Gastrocnemius medialis (tissue), 4 donors: Measurements from ENCODE around the gene ACAN. TPM values are rescaled to one million over a fixed set of nuclear protein-coding genes. Genes with fewer than 3 reads are reported as not detected.

Experiments used
- ATAC-seq, 2 donors: fragments of 150-250 bp; one replicate each; pipeline ENCODE4 v1.9.1; 2016
- DNase-seq, 2 donors: peaks; one replicate each; pipeline ENCODE4 v3.0.0-alpha.2; 2019
- H3K27ac ChIP-seq, 4 donors: fragments of 200-600 bp; sonication (generic); 1 replicate in 1 of 4; 2 replicates in 3 of 4; pipeline ENCODE4 v1.5.1; 2016 to 2018; ENCODE audit warnings: mild to moderate bottlenecking in 2 of 4, moderate library complexity in 1 of 4
- H3K27me3 ChIP-seq, 3 donors: fragments of 200-600 bp; sonication (generic) in 2 of 3; 1 replicate in 1 of 3; 2 replicates in 2 of 3; pipeline versions ENCODE4 v1.5.1 to v1.6.0; 2016 to 2019; ENCODE audit warnings: mild to moderate bottlenecking in 1 of 3, moderate library complexity in 1 of 3
- H3K36me3 ChIP-seq, 2 donors: fragments of 200-600 bp; sonication (generic) in 1 of 2; one replicate each; pipeline ENCODE4 v1.5.1; 2017 to 2018
- H3K4me1 ChIP-seq, 2 donors: fragments of 200-600 bp; sonication (generic) in 1 of 2; one replicate each; pipeline ENCODE4 v1.5.1; 2016 to 2017; ENCODE audit warnings: mild to moderate bottlenecking in 2 of 2
- H3K4me3 ChIP-seq, 4 donors: fragments of 200-600 bp; sonication (generic) in 3 of 4; 1 replicate in 1 of 4; 2 replicates in 3 of 4; pipeline ENCODE4 v1.5.1; 2016 to 2019; ENCODE audit warnings: mild to moderate bottlenecking in 2 of 4
- H3K9me3 ChIP-seq, 3 donors: fragments of 200-600 bp; sonication (generic) in 2 of 3; 1 replicate in 1 of 3; 2 replicates in 2 of 3; pipeline ENCODE4 v1.5.1; 2016 to 2019
- POLR2A ChIP-seq, 2 donors: fragments of 450-650 bp; IDR thresholded peaks; one replicate each; pipeline ENCODE4 v1.6.1; 2017; ENCODE audit warnings: antibody characterized with exemption in 2 of 2, mild to moderate bottlenecking in 2 of 2, moderate library complexity in 2 of 2
- in situ Hi-C, 4 donors: fragments of 200-750 bp; cut with MboI; loops; one replicate each; pipeline versions ENCODE4 v1.15.0 to v1.8.0; 2017; ENCODE audit warnings: low sequenced_read_pairs in 4 of 4
- intact Hi-C: fragments of 100-400 bp; cut with DNase I; formaldehyde crosslinking; loops from one replicate; pipeline ENCODE4 v1.15.1; 2023; ENCODE audit warnings: low total_unique reads
- total RNA-seq, 4 donors: library from RNA; depleted of rRNA; stranded (reverse); fragments of >200 nt; gene quantifications; one replicate each; pipeline versions ENCODE4 v1.1.0 to v1.2.3, GENCODE V29; 2016
- TF ChIP-seq, protein P1 (sequence below), 5 experiments: fragments of 450-650 bp in 3 of 5; fragments of 200-600 bp in 2 of 5; sonication (generic) in 2 of 5; IDR thresholded peaks in 4 of 5; conservative IDR thresholded peaks in 1 of 5; 1 replicate in 4 of 5; 2 replicates in 1 of 5; pipeline ENCODE4 v1.5.1; 2016 to 2019; ENCODE audit warnings: antibody characterized with exemption in 5 of 5, mild to moderate bottlenecking in 3 of 5, moderate library complexity in 3 of 5

ACAN gene
- total RNA-seq, 4 donors from 2014 or later = 0.04 to 1.7 TPM; not detected in 2

DNA sequence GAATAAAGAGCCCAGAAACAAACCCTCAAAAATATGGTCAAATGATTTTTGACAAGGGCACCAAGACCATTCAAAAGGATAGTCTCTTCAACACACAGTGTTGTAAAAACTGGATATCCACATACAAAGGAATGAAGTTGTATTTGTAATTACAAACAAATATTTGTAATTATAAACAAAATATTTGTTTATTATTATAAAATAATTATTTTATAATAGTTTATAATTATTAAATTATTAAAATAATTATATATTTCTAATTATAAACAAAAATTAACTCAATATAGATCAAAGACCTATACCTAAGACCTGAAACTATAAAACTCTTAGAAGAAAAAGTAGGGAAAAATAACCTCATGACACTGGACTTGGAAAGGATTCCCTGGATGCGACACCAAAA is 23.3 kb upstream of the ACAN start:
- Histone ChIP-seq H3K27ac (no peak overlapping the region), H3K4me3 (no peak overlapping the region), H3K9me3 (no peaks in the 10 kb centered on the region), H3K36me3 (no peaks in the 10 kb centered on the region), H3K4me1 (no peaks in the 10 kb centered on the region), H3K27me3 (no peaks in the 10 kb centered on the region)
- ATAC-seq (no peak), DNase-seq (no peak)
- intact Hi-C loops = no loop called here
- TF ChIP-seq POLR2A (IDR thresholded peaks at IDR 0.05) = no peak
- TF ChIP-seq, protein P1, sequence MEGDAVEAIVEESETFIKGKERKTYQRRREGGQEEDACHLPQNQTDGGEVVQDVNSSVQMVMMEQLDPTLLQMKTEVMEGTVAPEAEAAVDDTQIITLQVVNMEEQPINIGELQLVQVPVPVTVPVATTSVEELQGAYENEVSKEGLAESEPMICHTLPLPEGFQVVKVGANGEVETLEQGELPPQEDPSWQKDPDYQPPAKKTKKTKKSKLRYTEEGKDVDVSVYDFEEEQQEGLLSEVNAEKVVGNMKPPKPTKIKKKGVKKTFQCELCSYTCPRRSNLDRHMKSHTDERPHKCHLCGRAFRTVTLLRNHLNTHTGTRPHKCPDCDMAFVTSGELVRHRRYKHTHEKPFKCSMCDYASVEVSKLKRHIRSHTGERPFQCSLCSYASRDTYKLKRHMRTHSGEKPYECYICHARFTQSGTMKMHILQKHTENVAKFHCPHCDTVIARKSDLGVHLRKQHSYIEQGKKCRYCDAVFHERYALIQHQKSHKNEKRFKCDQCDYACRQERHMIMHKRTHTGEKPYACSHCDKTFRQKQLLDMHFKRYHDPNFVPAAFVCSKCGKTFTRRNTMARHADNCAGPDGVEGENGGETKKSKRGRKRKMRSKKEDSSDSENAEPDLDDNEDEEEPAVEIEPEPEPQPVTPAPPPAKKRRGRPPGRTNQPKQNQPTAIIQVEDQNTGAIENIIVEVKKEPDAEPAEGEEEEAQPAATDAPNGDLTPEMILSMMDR (IDR thresholded peaks at IDR 0.05 in 4 of 5, conservative IDR thresholded peaks at IDR 0.05 in 1 of 5) = no peak
- in situ Hi-C loops = no loop called here

DNA sequence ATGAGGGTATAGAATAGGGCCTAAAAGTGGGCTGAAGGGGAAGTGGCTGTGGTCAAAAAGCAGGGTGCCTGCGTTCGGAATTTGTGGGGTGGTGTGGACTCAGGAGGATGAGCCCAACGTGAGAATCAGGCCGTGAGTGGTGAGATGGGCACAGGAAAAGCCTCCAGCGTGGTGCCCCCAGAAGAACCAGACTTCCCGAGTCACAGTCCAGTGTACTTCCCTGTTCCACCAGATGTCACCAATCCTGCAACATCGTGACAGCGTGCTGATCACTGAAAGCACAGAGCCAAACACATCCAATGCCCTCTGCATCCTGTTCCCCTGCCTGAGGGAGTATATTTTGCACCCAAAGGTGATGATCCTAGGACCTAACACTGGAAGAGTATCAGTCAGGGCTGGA is 20.8 kb upstream of the ACAN start:
- no peaks in the 10 kb centered on the region for H3K9me3 ChIP-seq
- H3K27ac ChIP-seq = no peak overlapping the region
- H3K36me3 ChIP-seq = no peaks in the 10 kb centered on the region
- no peaks in the 10 kb centered on the region for H3K27me3 ChIP-seq
- H3K4me1 ChIP-seq = no peaks in the 10 kb centered on the region
- no peak overlapping the region for H3K4me3 ChIP-seq
- no peak for ATAC-seq
- in situ Hi-C loops (no loop called here), intact Hi-C loops (no loop called here)
- DNase-seq = no peak
- TF ChIP-seq, protein P1 (IDR thresholded peaks at IDR 0.05 in 4 of 5, conservative IDR thresholded peaks at IDR 0.05 in 1 of 5) = no peak

DNA sequence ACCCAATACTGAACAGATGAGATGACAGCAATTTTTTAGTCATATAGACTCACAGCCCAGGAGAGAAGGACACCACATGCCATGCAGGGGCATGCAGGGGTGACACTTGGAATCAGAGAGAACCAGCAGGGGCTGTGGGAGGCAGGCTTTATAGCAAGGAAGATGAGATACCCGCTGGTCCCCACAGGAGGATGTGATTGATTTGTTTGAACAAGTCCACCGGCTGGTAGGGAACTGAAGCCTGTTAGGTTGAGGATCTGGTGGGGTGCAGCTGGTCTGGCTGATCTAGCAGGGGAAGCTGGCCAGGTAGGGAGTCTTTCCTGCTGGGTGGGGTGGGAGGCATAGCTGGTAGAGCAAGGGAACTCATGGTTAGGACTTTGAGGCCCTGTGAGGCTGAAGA is 18.0 kb upstream of the ACAN start:
- Histone ChIP-seq H3K36me3 (no peaks in the 10 kb centered on the region), H3K9me3 (no peaks in the 10 kb centered on the region), H3K4me3 (no peak overlapping the region), H3K27ac (no peak overlapping the region), H3K4me1 (no peaks in the 10 kb centered on the region), H3K27me3 (no peaks in the 10 kb centered on the region)
- intact Hi-C loops = no loop called here
- in situ Hi-C loops = no loop called here
- ATAC-seq = no peak
- no peak for DNase-seq
- no peak for TF ChIP-seq POLR2A (IDR thresholded peaks at IDR 0.05)
- TF ChIP-seq, protein P1 (IDR thresholded peaks at IDR 0.05 in 4 of 5, conservative IDR thresholded peaks at IDR 0.05 in 1 of 5) = no peak

DNA sequence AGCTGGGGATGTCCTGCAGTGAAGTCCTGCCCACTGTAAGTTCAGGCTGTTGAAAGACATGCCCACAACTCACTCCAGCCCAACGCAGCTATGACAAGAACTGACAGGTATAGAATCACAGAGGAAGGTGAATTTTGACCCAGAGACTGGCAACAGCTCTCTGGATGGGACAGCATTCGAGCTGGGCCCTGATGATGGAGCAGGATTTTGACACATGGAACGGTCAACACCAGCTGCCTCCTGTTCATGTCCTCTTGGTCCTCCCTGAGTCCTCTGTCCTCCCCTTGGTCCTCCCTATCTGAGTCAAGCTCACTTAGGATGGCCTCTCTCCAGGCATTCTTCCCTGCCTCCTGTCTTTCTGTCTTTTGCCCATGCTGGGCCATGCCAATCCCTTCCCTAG is 15.2 kb upstream of the ACAN start:
- Histone ChIP-seq H3K36me3 (no peaks in the 10 kb centered on the region), H3K9me3 (no peaks in the 10 kb centered on the region), H3K27ac (no peak overlapping the region), H3K4me1 (no peaks in the 10 kb centered on the region), H3K4me3 (no peak overlapping the region), H3K27me3 (peaks cover 0 to 4% (median 2%) of the 10 kb centered on the region in 3 donors)
- in situ Hi-C loops (no loop called here), intact Hi-C loops (no loop called here)
- ATAC-seq (no peak), DNase-seq (no peak)
- no peak for TF ChIP-seq POLR2A (IDR thresholded peaks at IDR 0.05)
- TF ChIP-seq, protein P1 (IDR thresholded peaks at IDR 0.05 in 4 of 5, conservative IDR thresholded peaks at IDR 0.05 in 1 of 5) = no peak

DNA sequence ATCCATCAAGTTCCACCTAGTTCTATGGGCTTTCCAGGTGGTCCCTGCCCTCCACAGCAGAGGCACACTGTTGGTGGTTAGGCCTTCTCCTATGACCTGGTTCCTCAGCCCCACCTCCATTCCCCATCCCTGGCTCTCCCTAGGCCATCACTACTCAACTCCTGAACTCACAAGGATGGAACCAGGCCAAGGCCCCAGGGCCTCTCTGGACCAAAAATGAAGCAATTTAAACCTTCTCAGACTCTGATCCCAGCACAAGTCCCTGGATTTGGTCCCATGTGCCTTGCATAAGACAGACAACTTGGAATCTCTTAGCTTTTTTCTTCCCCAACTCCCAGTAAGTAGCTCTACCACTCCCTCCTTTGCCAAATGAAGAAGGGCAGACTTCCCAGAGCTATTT is 14.4 kb upstream of the ACAN start:
- H3K27ac ChIP-seq = no peak overlapping the region
- in situ Hi-C loops = no loop called here
- no peak for ATAC-seq
- H3K4me3 ChIP-seq = no peak overlapping the region
- no peaks in the 10 kb centered on the region for H3K9me3 ChIP-seq
- no peak for TF ChIP-seq POLR2A (IDR thresholded peaks at IDR 0.05)
- TF ChIP-seq, protein P1 (IDR thresholded peaks at IDR 0.05 in 4 of 5, conservative IDR thresholded peaks at IDR 0.05 in 1 of 5) = no peak
- no peaks in the 10 kb centered on the region for H3K36me3 ChIP-seq
- H3K4me1 ChIP-seq = no peaks in the 10 kb centered on the region
- DNase-seq = no peak
- intact Hi-C loops = no loop called here
- peaks cover 0 to 4% (median 2%) of the 10 kb centered on the region in 3 donors for H3K27me3 ChIP-seq
